HG03432 (cell line): ENCODE data around the gene TIMP4.

ENCODE experiments used
- ATAC-seq: cut with Tn5 transposase; IDR thresholded peaks from one replicate; pipeline ENCODE4 v1.9.1; 2021; ENCODE audit warnings: mild to moderate bottlenecking, moderate library complexity; ENCODE audit not compliant: unreplicated experiment

TIMP4 gene

GRCh38 chr3:12186046-12186445 is 27.3 kb upstream of the TIMP4 start:
- no peak for ATAC-seq

GRCh38 chr3:12185172-12185710 is 26.5 kb upstream of the TIMP4 start:
- ATAC-seq: no peak

DNA sequence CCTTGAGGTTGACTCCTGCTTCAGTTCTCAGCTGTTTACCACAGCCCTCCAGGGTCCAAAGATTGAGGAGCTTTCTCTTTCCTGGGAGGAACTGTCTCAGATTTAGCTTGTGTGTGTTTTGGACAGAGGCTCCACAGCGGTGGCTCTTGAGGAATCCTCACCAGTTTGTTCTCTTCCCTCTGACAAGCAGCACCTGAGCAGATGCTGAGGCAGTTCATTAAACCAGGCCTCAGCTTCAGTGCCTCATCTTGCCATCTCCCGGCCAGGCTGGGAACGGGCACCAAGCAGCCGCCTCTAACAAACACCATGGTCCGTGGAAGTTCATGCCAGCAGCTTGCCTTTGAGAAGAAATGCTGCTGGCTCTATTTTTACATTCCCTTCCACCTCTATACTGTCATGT is 25.8 kb upstream of the TIMP4 start:
- ATAC-seq: no peak

DNA sequence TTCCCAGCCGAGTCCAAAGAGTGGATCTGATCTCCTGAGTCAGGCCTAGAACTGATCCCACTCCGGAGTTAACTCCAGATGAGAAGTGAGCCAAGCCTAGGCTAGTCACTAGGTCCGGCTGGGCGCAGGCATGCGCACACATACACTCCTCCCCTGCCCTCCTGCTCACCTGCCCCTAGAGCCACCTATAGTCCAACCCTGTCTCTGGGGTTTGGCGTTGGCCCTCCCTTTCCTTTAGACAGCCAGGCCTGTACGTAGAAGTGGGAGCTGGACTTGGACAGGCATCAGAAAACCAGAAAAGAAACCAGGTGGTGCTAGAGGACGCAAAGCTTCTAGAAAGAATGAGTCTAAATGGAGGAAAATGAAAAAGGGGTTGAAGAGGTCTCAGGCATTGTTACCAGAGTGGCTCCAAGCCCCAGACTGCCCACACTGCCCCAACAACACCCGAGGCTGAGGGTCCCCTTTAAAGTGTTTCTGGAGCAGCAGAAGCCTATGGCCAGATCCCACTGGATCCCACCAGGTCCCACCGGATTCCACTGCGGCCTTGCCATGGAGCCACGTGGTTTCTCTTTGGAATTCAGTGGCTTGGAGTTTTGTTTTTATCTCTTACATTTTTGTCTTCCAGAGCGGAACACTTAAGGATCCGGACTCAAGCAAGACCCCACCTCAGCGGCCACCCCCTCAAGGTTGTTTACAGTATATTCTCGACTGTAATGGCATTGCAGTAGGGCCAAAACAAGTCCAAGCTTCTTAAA is 24.2 kb upstream of the TIMP4 start:
- no peak for ATAC-seq

GRCh38 chr3:12181806-12182205 is 23.1 kb upstream of the TIMP4 start:
- no peak for ATAC-seq

DNA sequence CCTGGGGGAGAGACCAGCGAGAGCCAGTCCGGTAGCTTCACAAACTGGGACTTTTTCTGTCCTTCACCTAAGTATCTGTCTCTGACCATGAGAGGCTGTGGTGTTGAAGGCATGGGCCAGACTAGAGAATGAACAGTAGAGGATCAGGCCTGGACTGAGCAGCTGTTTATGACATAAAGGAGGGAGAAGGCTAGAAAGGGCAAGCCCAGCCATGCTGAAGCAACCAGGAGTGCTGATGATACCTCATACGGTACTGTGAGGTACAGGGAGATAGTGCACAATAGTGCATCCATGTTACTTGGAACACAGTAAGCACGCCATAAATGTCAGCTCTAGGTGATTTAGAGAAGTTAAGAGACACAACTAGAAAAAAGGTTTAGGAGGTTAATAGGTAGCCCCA is 22.6 kb upstream of the TIMP4 start:
- no peak for ATAC-seq

- ATAC-seq: no peak
Measured at GRCh38 chr3:12180631-12181030, 21.9 kb upstream of the TIMP4 start.

- ATAC-seq: no peak
Measured at GRCh38 chr3:12180218-12180617, 21.5 kb upstream of the TIMP4 start.

DNA sequence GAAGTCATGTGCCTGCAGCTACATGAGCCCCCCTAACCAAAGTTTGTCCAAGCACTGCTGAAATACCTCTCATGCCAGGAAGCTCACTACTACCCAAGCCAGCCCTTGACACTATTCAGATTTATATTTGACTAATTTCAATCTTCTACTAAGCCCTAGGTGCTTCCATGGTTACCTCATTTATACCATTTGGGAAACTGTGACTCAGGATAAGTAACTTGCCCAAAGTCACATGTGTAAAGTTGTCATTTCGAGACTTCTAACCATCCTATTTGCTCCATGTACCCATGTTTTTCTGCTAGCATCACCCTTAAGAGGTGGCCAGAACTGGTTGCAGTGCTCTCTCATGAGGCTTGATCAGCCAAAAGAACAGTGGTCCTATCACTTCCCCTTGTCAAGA is 20.7 kb upstream of the TIMP4 start:
- ATAC-seq: no peak

DNA sequence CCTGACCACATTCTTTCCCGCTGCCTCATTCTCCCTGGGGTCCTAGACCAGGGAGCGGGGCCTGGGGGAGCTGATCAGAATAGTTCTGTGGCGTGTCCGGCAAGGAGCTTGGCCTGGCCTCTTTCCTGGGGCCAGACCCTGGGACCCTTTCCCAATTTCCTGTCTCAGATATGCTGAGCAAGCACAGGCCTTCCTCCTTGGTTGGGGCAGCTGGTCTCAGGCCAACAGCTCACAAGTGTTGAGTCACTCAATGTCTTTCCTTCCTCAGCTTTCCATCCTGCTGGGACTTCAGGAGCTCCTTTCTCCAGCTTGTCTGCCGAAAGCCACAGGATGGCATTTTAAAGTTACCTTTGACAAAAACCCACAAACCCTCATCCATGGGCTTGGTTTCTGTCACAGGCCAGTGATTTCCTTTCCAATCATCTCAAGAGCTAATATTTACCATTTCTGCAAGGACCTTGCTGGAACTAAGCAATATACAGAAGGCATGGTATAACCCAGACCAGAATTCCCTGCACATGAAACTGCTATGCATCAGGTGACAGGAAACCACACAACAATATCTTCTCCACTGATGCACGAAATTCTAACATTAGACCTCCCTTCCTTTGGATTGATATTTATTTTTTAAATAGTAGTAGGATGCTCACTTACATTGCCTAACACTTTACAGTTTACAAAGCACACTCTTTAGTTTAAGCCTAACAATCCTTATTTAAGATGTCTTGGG is 19.5 kb upstream of the TIMP4 start:
- ATAC-seq: no peak

DNA sequence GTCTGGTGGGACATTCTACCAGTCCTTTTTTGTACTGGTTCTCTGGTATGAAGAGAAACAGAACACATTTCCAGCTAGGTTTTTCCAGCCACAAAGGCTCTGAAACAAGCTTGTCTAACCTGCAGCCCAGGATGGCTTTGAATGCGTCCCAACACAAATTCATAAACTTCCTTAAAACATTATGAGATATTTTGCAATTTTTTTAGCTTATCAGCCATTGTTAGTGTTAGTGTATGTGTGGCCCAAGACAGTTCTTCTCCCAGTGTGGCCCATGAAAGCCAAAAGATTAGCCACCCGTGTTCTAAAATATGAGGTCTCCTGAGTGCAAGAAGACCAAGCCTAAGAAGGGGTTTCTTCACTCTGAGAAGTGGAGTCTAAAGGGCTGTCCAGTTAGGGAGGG is 18.4 kb upstream of the TIMP4 start:
- no peak for ATAC-seq

DNA sequence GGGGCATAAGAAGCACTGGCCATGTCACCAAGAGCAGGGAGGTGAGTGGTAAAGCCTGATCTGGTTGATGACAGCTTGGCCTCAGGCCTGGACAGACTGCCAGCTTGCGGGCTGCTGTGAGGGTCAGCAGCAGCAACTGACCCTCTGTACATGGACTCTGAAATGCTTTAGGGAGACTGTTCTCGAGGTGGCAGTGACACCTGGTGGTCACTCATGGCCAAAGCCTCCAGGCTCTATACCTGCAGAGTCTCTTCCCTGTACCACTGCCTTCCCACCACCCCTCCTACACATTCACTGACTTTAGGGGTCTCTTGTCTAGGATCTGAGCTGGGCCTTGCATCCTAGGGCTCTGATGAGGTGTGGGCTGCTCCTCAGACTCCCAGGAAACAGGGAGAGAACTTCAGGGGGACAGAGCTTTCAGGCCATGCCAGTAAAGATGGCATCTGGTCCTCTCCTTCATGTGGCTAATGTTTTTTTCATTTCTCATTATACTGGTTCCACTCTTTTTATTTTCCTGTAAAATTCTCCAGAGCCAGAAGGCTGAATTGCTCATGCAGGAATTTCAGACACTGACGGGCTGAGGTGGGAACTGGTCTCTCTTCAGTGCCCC is 17.2 kb upstream of the TIMP4 start:
- ATAC-seq: no peak

GRCh38 chr3:12175137-12175593 is 16.5 kb upstream of the TIMP4 start:
- no peak for ATAC-seq

- no peak for ATAC-seq
Measured at GRCh38 chr3:12170207-12170606, 11.5 kb upstream of the TIMP4 start.

DNA sequence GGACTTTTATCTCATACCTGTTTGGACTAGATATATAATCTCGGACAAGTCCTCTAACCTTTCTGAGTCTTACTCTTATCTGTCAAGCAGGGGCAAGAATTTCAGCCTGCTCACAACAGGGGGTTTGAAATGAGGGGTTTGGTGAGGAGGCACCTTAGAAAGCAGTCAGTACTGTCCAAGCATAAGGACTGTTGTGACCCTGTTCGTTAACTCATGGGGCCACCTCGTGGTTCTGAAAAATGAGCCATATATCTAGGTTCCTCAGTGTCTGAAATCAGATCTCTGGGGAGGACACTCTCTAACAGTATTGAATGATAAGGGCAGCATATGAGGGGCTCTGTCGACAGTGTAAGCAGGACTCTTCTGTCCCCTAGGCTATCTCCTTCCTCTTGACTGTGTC is 7.2 kb upstream of the TIMP4 start:
- no peak for ATAC-seq

DNA sequence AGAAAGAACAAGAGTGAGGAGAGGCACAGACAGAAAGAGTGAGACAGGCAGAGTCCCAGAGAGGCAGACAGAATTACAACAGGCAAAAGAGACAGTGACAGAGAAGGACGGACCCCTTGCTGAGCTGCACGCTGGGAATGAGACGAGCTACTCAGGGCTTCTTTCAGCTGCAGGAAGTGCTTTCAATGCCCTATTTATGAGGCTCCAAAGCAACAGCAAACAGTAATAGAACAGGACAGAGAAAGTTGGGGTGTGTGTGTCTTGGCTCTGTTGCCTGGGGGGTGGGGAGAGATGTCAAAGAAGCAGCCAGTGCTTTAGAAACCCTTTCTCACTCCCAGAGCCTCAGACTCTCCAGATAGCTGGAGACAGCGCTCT is 502 bp upstream of the TIMP4 start:
- no peak for ATAC-seq

- ATAC-seq: no peak
Measured at GRCh38 chr3:12157026-12157425, 1.7 kb downstream of the TIMP4 start.

GRCh38 chr3:12155828-12156227 is 2.9 kb downstream of the TIMP4 start:
- no peak for ATAC-seq

GRCh38 chr3:12155264-12155663 is 3.4 kb downstream of the TIMP4 start:
- ATAC-seq: no peak

DNA sequence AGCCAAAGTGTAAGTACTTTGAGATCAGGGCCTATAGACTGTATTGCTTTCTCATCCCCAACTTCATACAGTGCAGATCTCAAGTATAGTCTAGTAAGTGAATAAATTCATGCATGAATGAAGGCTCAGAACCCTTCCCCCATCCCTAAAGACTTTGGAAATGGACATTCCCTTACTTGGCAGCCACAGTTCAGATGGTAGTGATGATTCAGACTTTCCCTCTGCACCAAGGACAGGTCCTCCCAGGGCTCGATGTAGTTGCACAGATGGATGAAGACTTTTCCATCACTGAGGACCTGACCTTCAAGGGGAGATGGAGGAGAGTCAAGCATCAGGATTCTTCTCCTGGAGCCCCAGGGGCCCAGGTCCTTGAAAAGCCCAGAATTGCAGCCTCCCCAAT is 4.6 kb downstream of the TIMP4 start:
- ATAC-seq: no peak

- no peak for ATAC-seq
Measured at GRCh38 chr3:12150112-12150511, 8.6 kb downstream of the TIMP4 start.

- ATAC-seq: no peak
Measured at GRCh38 chr3:12149029-12149428, 9.7 kb downstream of the TIMP4 start.
